CD4-positive, alpha-beta T cell (primary cell): Measurements from ENCODE around the gene ZNF135. TPM values are rescaled to one million over a fixed set of nuclear protein-coding genes. Genes with fewer than 3 reads are reported as not detected.

Experiments
- ATAC-seq: fragments of 200-7000 bp; cut with Tn5 transposase; one replicate; pipeline ENCODE4 v1.10.0; 2022; ENCODE audit warnings: mild to moderate bottlenecking; ENCODE audit not compliant: poor library complexity
- CTCF ChIA-PET: fragments of 350-600 bp; sonication (Branson Sonifier 250); formaldehyde crosslinking; loops from one replicate; lab custom pipeline; 2021; ENCODE audit warnings: antibody characterized with exemption, inconsistent platforms; lab: Charles Lee
- POLR2A ChIA-PET: fragments of 350-600 bp; sonication (Branson Sonifier 250); formaldehyde crosslinking; loops from one replicate; lab custom pipeline; 2021; ENCODE audit warnings: antibody characterized with exemption, inconsistent platforms; lab: Charles Lee
- DNase-seq, 14 experiments: peaks; one replicate each; pipeline ENCODE4 v3.0.0-alpha.2; 2013 to 2020; ENCODE audit warnings: mixed read lengths in 2 of 14
- H3K27ac ChIP-seq, 2 donors: one replicate each; pipeline versions ENCODE4 v1.5.1 to v1.7.0; 2013; ENCODE audit warnings: low read length in 2 of 2, low read depth in 1 of 2, mild to moderate bottlenecking in 1 of 2
- H3K27me3 ChIP-seq, 2 experiments: 1 replicate in 1 of 2; 2 replicates in 1 of 2; pipeline versions ENCODE4 v1.6.1 to v1.7.0; 2013; ENCODE audit warnings: low read length in 2 of 2, control low read depth in 1 of 2, mild to moderate bottlenecking in 1 of 2, moderate library complexity in 1 of 2; ENCODE audit not compliant: insufficient read depth in 2 of 2, control insufficient read depth in 1 of 2
- H3K36me3 ChIP-seq: one replicate; pipeline ENCODE4 v1.6.1; 2013; ENCODE audit warnings: low read length, control low read depth; ENCODE audit not compliant: insufficient read depth
- H3K4me1 ChIP-seq: one replicate; pipeline ENCODE4 v1.6.1; 2013; ENCODE audit warnings: low read length, control low read depth; ENCODE audit not compliant: insufficient read depth
- H3K4me3 ChIP-seq: one replicate; pipeline ENCODE4 v1.5.1; 2013; ENCODE audit warnings: mild to moderate bottlenecking, low read length, moderate library complexity
- H3K9me3 ChIP-seq, 2 experiments: 1 replicate in 1 of 2; 2 replicates in 1 of 2; pipeline versions ENCODE4 v1.6.1 to v1.7.0; 2013; ENCODE audit warnings: low read length in 2 of 2, mild to moderate bottlenecking in 2 of 2, control low read depth in 1 of 2, moderate library complexity in 1 of 2; ENCODE audit not compliant: control insufficient read depth in 1 of 2, insufficient read depth in 1 of 2
- H3K27ac Mint-ChIP-seq: one replicate; pipeline ENCODE4 v1.8.0; 2020; ENCODE audit warnings: mixed read lengths
- H3K27me3 Mint-ChIP-seq: one replicate; pipeline ENCODE4 v1.8.0; 2021; ENCODE audit warnings: mixed read lengths
- H3K36me3 Mint-ChIP-seq: one replicate; pipeline ENCODE4 v1.8.0; 2021; ENCODE audit warnings: low read depth, mixed read lengths
- H3K4me1 Mint-ChIP-seq: one replicate; pipeline ENCODE4 v1.8.0; 2021; ENCODE audit warnings: low read depth, mixed read lengths
- H3K4me3 Mint-ChIP-seq: one replicate; pipeline ENCODE4 v1.8.0; 2020; ENCODE audit warnings: mild to moderate bottlenecking, mixed read lengths
- H3K9me3 Mint-ChIP-seq: one replicate; pipeline ENCODE4 v1.8.0; 2020; ENCODE audit warnings: mixed read lengths
- intact Hi-C, 2 experiments: fragments of 100-400 bp; cut with DNase I in 1 of 2; cut with micrococcal nuclease in 1 of 2; formaldehyde crosslinking; loops; one replicate each; pipeline versions ENCODE4 v1.15.1 to v1.9.0; 2023 to 2025; cut with DNase I, micrococcal nuclease
- total RNA-seq, 174 experiments: library from RNA in 2 of 174; stranded (reverse) in 2 of 174; gene quantifications; one replicate each; pipeline ENCODE4 v1.2.3 and lab custom pipeline; 2021 to 2026
- TF ChIP-seq, protein P1 (sequence below): fragments of 200-600 bp; IDR thresholded peaks from one replicate; pipeline ENCODE4 v1.8.0; 2022; ENCODE audit warnings: antibody characterized with exemption, mild to moderate bottlenecking

ZNF135 gene
- total RNA-seq, 2 experiments from 2014 or later = 1.2 to 1.4 TPM

GRCh38 chr19:58058467-58058866 is 615 bp upstream of the ZNF135 start:
- peak overlapping the region; percentile 87 for H3K4me3 Mint-ChIP-seq
- no peak for DNase-seq
- peaks cover 66% of the 10 kb centered on the region for H3K36me3 Mint-ChIP-seq
- H3K9me3 Mint-ChIP-seq = peaks cover 8% of the 10 kb centered on the region
- TF ChIP-seq, protein P1, sequence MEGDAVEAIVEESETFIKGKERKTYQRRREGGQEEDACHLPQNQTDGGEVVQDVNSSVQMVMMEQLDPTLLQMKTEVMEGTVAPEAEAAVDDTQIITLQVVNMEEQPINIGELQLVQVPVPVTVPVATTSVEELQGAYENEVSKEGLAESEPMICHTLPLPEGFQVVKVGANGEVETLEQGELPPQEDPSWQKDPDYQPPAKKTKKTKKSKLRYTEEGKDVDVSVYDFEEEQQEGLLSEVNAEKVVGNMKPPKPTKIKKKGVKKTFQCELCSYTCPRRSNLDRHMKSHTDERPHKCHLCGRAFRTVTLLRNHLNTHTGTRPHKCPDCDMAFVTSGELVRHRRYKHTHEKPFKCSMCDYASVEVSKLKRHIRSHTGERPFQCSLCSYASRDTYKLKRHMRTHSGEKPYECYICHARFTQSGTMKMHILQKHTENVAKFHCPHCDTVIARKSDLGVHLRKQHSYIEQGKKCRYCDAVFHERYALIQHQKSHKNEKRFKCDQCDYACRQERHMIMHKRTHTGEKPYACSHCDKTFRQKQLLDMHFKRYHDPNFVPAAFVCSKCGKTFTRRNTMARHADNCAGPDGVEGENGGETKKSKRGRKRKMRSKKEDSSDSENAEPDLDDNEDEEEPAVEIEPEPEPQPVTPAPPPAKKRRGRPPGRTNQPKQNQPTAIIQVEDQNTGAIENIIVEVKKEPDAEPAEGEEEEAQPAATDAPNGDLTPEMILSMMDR = no peak
- CTCF ChIA-PET = no interaction called here
- peaks cover 78 to 95% of the 10 kb centered on the region in 2 experiments for H3K9me3 ChIP-seq
- H3K36me3 ChIP-seq = no peaks in the 10 kb centered on the region
- POLR2A ChIA-PET = interaction anchor here (0.9 to 1.5 kb wide), 2 partner anchors 56 to 92 kb away, joined by 4 to 13 read pairs; partner anchors contain the start of genes ZNF329 and ZNF606
- ATAC-seq = no peak
- no peak overlapping the region for H3K27ac ChIP-seq
- H3K27me3 Mint-ChIP-seq = peaks cover 26% of the 10 kb centered on the region
- H3K27me3 ChIP-seq = peaks cover 0 to 21% of the 10 kb centered on the region in 2 experiments
- intact Hi-C loops = no loop called here
- peak overlapping the region; percentile 84 for H3K27ac Mint-ChIP-seq
- H3K4me1 Mint-ChIP-seq = peaks cover 6% of the 10 kb centered on the region
- H3K4me1 ChIP-seq = peaks cover 12% of the 10 kb centered on the region
- peak overlapping the region; percentile 42 for H3K4me3 ChIP-seq

GRCh38 chr19:58059671-58060078 is 593 bp downstream of the ZNF135 start:
- Histone ChIP-seq H3K4me3 (peak overlapping the region; percentile 42), H3K9me3 (peaks cover 75 to 90% of the 10 kb centered on the region in 2 experiments), H3K27ac (peak overlapping the region in 1 of 2 donors; percentile 2), H3K27me3 (peaks cover 0 to 18% of the 10 kb centered on the region in 2 experiments), H3K36me3 (no peaks in the 10 kb centered on the region), H3K4me1 (peaks cover 12% of the 10 kb centered on the region)
- H3K36me3 Mint-ChIP-seq = peaks cover 73% of the 10 kb centered on the region
- peaks cover 22% of the 10 kb centered on the region for H3K27me3 Mint-ChIP-seq
- DNase-seq = no peak
- no peak for ATAC-seq
- H3K27ac Mint-ChIP-seq = no peak overlapping the region
- peaks cover 6% of the 10 kb centered on the region for H3K9me3 Mint-ChIP-seq
- ChIA-PET CTCF (no interaction called here), POLR2A (interaction anchor here (1.0 to 1.5 kb wide), 4 partner anchors 39 to 351 kb away, joined by 3 to 13 read pairs (median 4); partner anchors contain the start of genes ZNF154, ZNF274, ZNF606 and ZSCAN18)
- TF ChIP-seq, protein P1 = no peak
- H3K4me1 Mint-ChIP-seq = peaks cover 6% of the 10 kb centered on the region
- H3K4me3 Mint-ChIP-seq = peak overlapping the region; percentile 45
- intact Hi-C loops = no loop called here

GRCh38 chr19:58060231-58060630 is 1.1 kb downstream of the ZNF135 start:
- Histone ChIP-seq H3K4me3 (no peak overlapping the region), H3K27ac (no peak overlapping the region), H3K9me3 (peaks cover 73 to 86% of the 10 kb centered on the region in 2 experiments), H3K36me3 (no peaks in the 10 kb centered on the region), H3K27me3 (peaks cover 0 to 14% of the 10 kb centered on the region in 2 experiments), H3K4me1 (peaks cover 12% of the 10 kb centered on the region)
- no peak for ATAC-seq
- CTCF ChIA-PET = no interaction called here
- intact Hi-C loops = no loop called here
- Mint-ChIP-seq H3K9me3 (peaks cover 5% of the 10 kb centered on the region), H3K27me3 (peaks cover 19% of the 10 kb centered on the region), H3K4me1 (peaks cover 6% of the 10 kb centered on the region), H3K4me3 (peak overlapping the region; percentile 45), H3K36me3 (peaks cover 75% of the 10 kb centered on the region), H3K27ac (no peak overlapping the region)
- TF ChIP-seq, protein P1 = no peak
- POLR2A ChIA-PET = interaction anchor here (1.5 kb wide), 1 partner anchor 123 kb away, joined by 3 read pairs; the partner anchor contains the start of gene ZNF274
- DNase-seq = no peak
